PC-3 (cell line): Measurements from ENCODE around the gene ASB13. TPM values are rescaled to one million over a fixed set of nuclear protein-coding genes. Genes with fewer than 3 reads are reported as not detected.

Experiments used
- ATAC-seq: fragments of 200-7000 bp; cut with Tn5 transposase; 2 replicates; pipeline ENCODE4 v1.9.1; 2020; ENCODE audit warnings: mild to moderate bottlenecking, moderate library complexity
- BruUV-seq: library from RNA; stranded (reverse); fragments of 400-500 nt; replicated peaks from 2 replicates; lab custom pipeline; 2021; lab: Mats Ljungman, UMichigan
- CTCF ChIA-PET: fragments of 300-600 bp; sonication (Branson Sonifier 250); formaldehyde crosslinking; loops from one replicate; lab custom pipeline; 2022; ENCODE audit warnings: antibody characterized with exemption; lab: Charles Lee
- POLR2A ChIA-PET: fragments of 300-600 bp; sonication (Branson Sonifier 250); formaldehyde crosslinking; loops from one replicate; lab custom pipeline; 2022; ENCODE audit warnings: antibody characterized with exemption; ENCODE audit not compliant: unreplicated experiment; lab: Charles Lee
- DNase-seq: peaks from one replicate; pipeline ENCODE4 v3.0.0-alpha.2; 2015
- H2AFZ ChIP-seq: fragments of 300-600 bp; sonication (generic); 2 replicates; pipeline ENCODE4 v1.6.0; 2016; ENCODE audit warnings: antibody characterized with exemption, low read length
- H3F3A ChIP-seq: fragments of 300-600 bp; sonication (generic); one replicate; pipeline ENCODE4 v1.6.0; 2017; ENCODE audit warnings: antibody characterized with exemption, low read length, control low read depth, mild to moderate bottlenecking; ENCODE audit not compliant: unreplicated experiment
- H3K27ac ChIP-seq: fragments of 300-600 bp; sonication (generic); 2 replicates; pipeline ENCODE4 v1.5.1; 2016; ENCODE audit warnings: mild to moderate bottlenecking, low read length
- H3K27me3 ChIP-seq: fragments of 300-600 bp; sonication (generic); 2 replicates; pipeline ENCODE4 v1.6.1; 2016; ENCODE audit warnings: low read length, mixed read lengths
- H3K36me3 ChIP-seq: fragments of 300-600 bp; sonication (generic); 2 replicates; pipeline ENCODE4 v1.6.1; 2016; ENCODE audit warnings: low read depth, mixed run types, low read length, mixed read lengths
- H3K4me1 ChIP-seq: fragments of 300-600 bp; sonication (generic); 2 replicates; pipeline ENCODE4 v1.5.1; 2016; ENCODE audit warnings: low read length; ENCODE audit not compliant: insufficient read depth
- H3K4me2 ChIP-seq: fragments of 300-600 bp; sonication (generic); 2 replicates; pipeline ENCODE4 v1.6.0; 2016; ENCODE audit warnings: low read length
- H3K4me3 ChIP-seq: fragments of 300-600 bp; sonication (generic); 2 replicates; pipeline ENCODE4 v1.5.1; 2016; ENCODE audit warnings: mild to moderate bottlenecking, low read length, mixed read lengths
- H3K79me2 ChIP-seq: fragments of 300-600 bp; sonication (generic); 2 replicates; pipeline ENCODE4 v1.6.1; 2017; ENCODE audit warnings: low read length, mixed read lengths
- H3K9ac ChIP-seq: fragments of 300-600 bp; sonication (generic); 2 replicates; pipeline ENCODE4 v1.6.0; 2016; ENCODE audit warnings: mild to moderate bottlenecking, low read length
- H3K9me2 ChIP-seq: fragments of 300-600 bp; sonication (generic); replicated peaks from 2 replicates; pipeline ENCODE4 v1.6.1; 2016; ENCODE audit warnings: mixed run types, low read length, mixed read lengths
- H3K9me3 ChIP-seq: fragments of 300-600 bp; sonication (generic); 2 replicates; pipeline ENCODE4 v1.6.1; 2016; ENCODE audit warnings: low read length, mixed read lengths
- H4K20me1 ChIP-seq: fragments of 300-600 bp; sonication (generic); 2 replicates; pipeline ENCODE4 v1.6.1; 2016; ENCODE audit warnings: low read length, mixed read lengths
- CTCF ChIP-seq: fragments of 300-600 bp; sonication (generic); conservative IDR thresholded peaks from 2 replicates; pipeline ENCODE4 v1.5.1; 2017; ENCODE audit warnings: antibody characterized with exemption, low read depth, mild to moderate bottlenecking, low read length
- EZH2 ChIP-seq: fragments of 300-600 bp; sonication (generic); IDR thresholded peaks from one replicate; pipeline ENCODE4 v1.6.1; 2017; ENCODE audit warnings: antibody characterized with exemption, mild to moderate bottlenecking, low read length; ENCODE audit not compliant: unreplicated experiment
- EZH2phosphoT487 ChIP-seq: fragments of 300-600 bp; sonication (generic); IDR thresholded peaks from 2 replicates; pipeline ENCODE4 v1.6.1; 2018; ENCODE audit warnings: mild to moderate bottlenecking, antibody characterized with exemption, low read length, borderline replicate concordance
- intact Hi-C: fragments of 100-400 bp; cut with micrococcal nuclease; formaldehyde crosslinking; loops from 2 replicates; pipeline ENCODE4 v1.9.0; 2023
- total RNA-seq: library from RNA; depleted of rRNA; stranded (reverse); fragments of >200 nt; gene quantifications from 2 replicates; pipeline ENCODE4 v1.2.3, GENCODE V29; 2014

The ASB13 gene
- total RNA-seq, 1 experiment from 2014 or later = 6.6 TPM

GRCh38 chr10:5606321-5606720 is 60.1 kb downstream of the ASB13 start:
- ATAC-seq = no peak
- ChIA-PET POLR2A (no interaction called here), CTCF (no interaction called here)
- Histone ChIP-seq H3K9me3 (no peaks in the 10 kb centered on the region), H3K36me3 (no peaks in the 10 kb centered on the region), H3F3A (peaks cover 3% of the 10 kb centered on the region), H3K4me3 (no peak overlapping the region), H4K20me1 (no peaks in the 10 kb centered on the region), H3K27me3 (no peaks in the 10 kb centered on the region), H3K4me2 (no peak overlapping the region), H3K79me2 (peaks cover 20% of the 10 kb centered on the region), H3K27ac (no peak overlapping the region), H3K4me1 (peaks cover 28% of the 10 kb centered on the region), H2AFZ (no peak overlapping the region), H3K9me2 (no peaks in the 10 kb centered on the region), H3K9ac (no peak overlapping the region)
- no peak for TF ChIP-seq EZH2phosphoT487
- no peak for TF ChIP-seq EZH2
- intact Hi-C loops = no loop called here
- no TSS peak for BruUV-seq
- no peak for DNase-seq

- H3F3A ChIP-seq = no peaks in the 10 kb centered on the region
- H3K27me3 ChIP-seq = no peaks in the 10 kb centered on the region
- no peak overlapping the region for H3K9ac ChIP-seq
- no peak overlapping the region for H3K4me3 ChIP-seq
- POLR2A ChIA-PET = interaction anchor here (0.5 to 0.6 kb wide), 2 partner anchors 56 to 271 kb away, joined by 3 read pairs; no protein-coding TSS in a partner anchor
- no peaks in the 10 kb centered on the region for H3K9me2 ChIP-seq
- no peaks in the 10 kb centered on the region for H4K20me1 ChIP-seq
- TF ChIP-seq CTCF (no peak), EZH2 (no peak), EZH2phosphoT487 (no peak)
- CTCF ChIA-PET = interaction anchor here (0.7 kb wide), 1 partner anchor 57 kb away, joined by 6 read pairs; no protein-coding TSS in a partner anchor
- no peak for DNase-seq
- no peak overlapping the region for H3K4me2 ChIP-seq
- ATAC-seq = no peak
- no peaks in the 10 kb centered on the region for H3K9me3 ChIP-seq
- no peak overlapping the region for H2AFZ ChIP-seq
- no peaks in the 10 kb centered on the region for H3K36me3 ChIP-seq
- H3K79me2 ChIP-seq = peaks cover 20% of the 10 kb centered on the region
- peaks cover 17% of the 10 kb centered on the region for H3K4me1 ChIP-seq
- intact Hi-C loops = no loop called here
- no TSS peak for BruUV-seq
- H3K27ac ChIP-seq = no peak overlapping the region
Measured at GRCh38 chr10:5604961-5605360, 61.4 kb downstream of the ASB13 start.

GRCh38 chr10:5604236-5604925 is 62.0 kb downstream of the ASB13 start:
- no peaks in the 10 kb centered on the region for H4K20me1 ChIP-seq
- no peak overlapping the region for H2AFZ ChIP-seq
- H3K27ac ChIP-seq = no peak overlapping the region
- no peaks in the 10 kb centered on the region for H3K27me3 ChIP-seq
- no peaks in the 10 kb centered on the region for H3K36me3 ChIP-seq
- H3K4me2 ChIP-seq = no peak overlapping the region
- no peaks in the 10 kb centered on the region for H3F3A ChIP-seq
- H3K4me3 ChIP-seq = no peak overlapping the region
- DNase-seq (no peak), ATAC-seq (no peak)
- ChIA-PET CTCF (interaction anchor here (0.7 kb wide), 1 partner anchor 57 kb away, joined by 6 read pairs; no protein-coding TSS in a partner anchor), POLR2A (interaction anchor here (0.5 to 0.6 kb wide), 2 partner anchors 56 to 272 kb away, joined by 3 read pairs; no protein-coding TSS in a partner anchor)
- intact Hi-C loops = no loop called here
- no peaks in the 10 kb centered on the region for H3K9me2 ChIP-seq
- H3K4me1 ChIP-seq = peaks cover 11% of the 10 kb centered on the region
- H3K9ac ChIP-seq = no peak overlapping the region
- H3K79me2 ChIP-seq = peaks cover 16% of the 10 kb centered on the region
- no TSS peak for BruUV-seq
- H3K9me3 ChIP-seq = no peaks in the 10 kb centered on the region
- TF ChIP-seq EZH2 (no peak), EZH2phosphoT487 (no peak), CTCF (no peak)
